ENCODE measurements around the gene PID1.

Gene PID1

GRCh38 chr2:229162015-229162414 lies 109.1 kb downstream of the PID1 start:
- no peak for DNase-seq

- no peak for DNase-seq
Observed at GRCh38 chr2:229160984-229161383, 110.1 kb downstream of the PID1 start.

GRCh38 chr2:229160180-229160579 lies 110.9 kb downstream of the PID1 start:
- no peak for DNase-seq

GRCh38 chr2:229159405-229159804 lies 111.7 kb downstream of the PID1 start:
- no peak for DNase-seq

GRCh38 chr2:229154381-229154780 lies 116.7 kb downstream of the PID1 start:
- DNase-seq, result no peak

GRCh38 chr2:229153951-229154350 lies 117.1 kb downstream of the PID1 start:
- DNase-seq, result no peak

GRCh38 chr2:229153267-229153666 lies 117.8 kb downstream of the PID1 start:
- DNase-seq, result no peak

- DNase-seq, result no peak
Observed at GRCh38 chr2:229152674-229153073, 118.4 kb downstream of the PID1 start.

- no peak for DNase-seq
Observed at GRCh38 chr2:229150317-229150716, 120.8 kb downstream of the PID1 start.

GRCh38 chr2:229141424-229142025 lies 129.6 kb downstream of the PID1 start:
- DNase-seq, result no peak

GRCh38 chr2:229137639-229138038 lies 133.4 kb downstream of the PID1 start:
- no peak for DNase-seq

GRCh38 chr2:229137066-229137465 lies 134.0 kb downstream of the PID1 start:
- no peak for DNase-seq

GRCh38 chr2:229133155-229133772 lies 137.8 kb downstream of the PID1 start:
- DNase-seq, result no peak

GRCh38 chr2:229132236-229132635 lies 138.9 kb downstream of the PID1 start:
- no peak for DNase-seq

- no peak for DNase-seq
Observed at GRCh38 chr2:229130522-229130921, 140.6 kb downstream of the PID1 start.

GRCh38 chr2:229129738-229130371 lies 141.2 kb downstream of the PID1 start:
- no peak for DNase-seq

GRCh38 chr2:229127471-229127870 lies 143.6 kb downstream of the PID1 start:
- DNase-seq, result no peak

GRCh38 chr2:229126066-229126465 lies 145.0 kb downstream of the PID1 start:
- no peak for DNase-seq

- no peak for DNase-seq
Observed at GRCh38 chr2:229124136-229124535, 147.0 kb downstream of the PID1 start.

- no peak for DNase-seq
Observed at GRCh38 chr2:229118927-229119326, 152.2 kb downstream of the PID1 start.

- no peak for DNase-seq
Observed at GRCh38 chr2:229118336-229118735, 152.8 kb downstream of the PID1 start.

GRCh38 chr2:229111744-229112143 lies 159.3 kb downstream of the PID1 start:
- DNase-seq, result no peak

GRCh38 chr2:229109195-229109594 lies 161.9 kb downstream of the PID1 start:
- no peak for DNase-seq

GRCh38 chr2:229107601-229108000 lies 163.5 kb downstream of the PID1 start:
- DNase-seq, result no peak

GRCh38 chr2:229104974-229105387 lies 166.1 kb downstream of the PID1 start:
- no peak for DNase-seq

All from stimulated activated CD4-positive, alpha-beta T cell treated with anti-CD3 and anti-CD28 coated beads, Interleukin-12 subunit alpha, Interleukin-12 subunit beta, amount 100 ng/mL, for 4 hours (primary cell).